ENCODE measurements around the gene ZFAND2A. TPM values are rescaled to one million over a fixed set of nuclear protein-coding genes. Genes with fewer than 3 reads are reported as not detected.

Gene ZFAND2A
- total RNA-seq, 1 donor from 2014 or later: 6.6 TPM

- TF ChIP-seq, protein P1, sequence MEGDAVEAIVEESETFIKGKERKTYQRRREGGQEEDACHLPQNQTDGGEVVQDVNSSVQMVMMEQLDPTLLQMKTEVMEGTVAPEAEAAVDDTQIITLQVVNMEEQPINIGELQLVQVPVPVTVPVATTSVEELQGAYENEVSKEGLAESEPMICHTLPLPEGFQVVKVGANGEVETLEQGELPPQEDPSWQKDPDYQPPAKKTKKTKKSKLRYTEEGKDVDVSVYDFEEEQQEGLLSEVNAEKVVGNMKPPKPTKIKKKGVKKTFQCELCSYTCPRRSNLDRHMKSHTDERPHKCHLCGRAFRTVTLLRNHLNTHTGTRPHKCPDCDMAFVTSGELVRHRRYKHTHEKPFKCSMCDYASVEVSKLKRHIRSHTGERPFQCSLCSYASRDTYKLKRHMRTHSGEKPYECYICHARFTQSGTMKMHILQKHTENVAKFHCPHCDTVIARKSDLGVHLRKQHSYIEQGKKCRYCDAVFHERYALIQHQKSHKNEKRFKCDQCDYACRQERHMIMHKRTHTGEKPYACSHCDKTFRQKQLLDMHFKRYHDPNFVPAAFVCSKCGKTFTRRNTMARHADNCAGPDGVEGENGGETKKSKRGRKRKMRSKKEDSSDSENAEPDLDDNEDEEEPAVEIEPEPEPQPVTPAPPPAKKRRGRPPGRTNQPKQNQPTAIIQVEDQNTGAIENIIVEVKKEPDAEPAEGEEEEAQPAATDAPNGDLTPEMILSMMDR (IDR thresholded peaks at IDR 0.05; ENCODE audit: borderline replicate concordance): no peak
- intact Hi-C loops (cut with micrococcal nuclease): no loop called here
- no peak overlapping the region for H3K4me3 ChIP-seq
- no peaks in the 10 kb centered on the region for H3K9me3 ChIP-seq (replicated peaks)
- H3K27me3 ChIP-seq (ENCODE audit: low read depth): no peaks in the 10 kb centered on the region
- H3K36me3 ChIP-seq: no peaks in the 10 kb centered on the region
- peak; percentile 5 for DNase-seq
- H3K4me1 ChIP-seq: peaks cover 20% of the 10 kb centered on the region
- peak overlapping the region; percentile 48 for H3K27ac ChIP-seq (replicated peaks)
Observed at GRCh38 chr7:1111156-1111555, 48.8 kb downstream of the ZFAND2A start.

DNA sequence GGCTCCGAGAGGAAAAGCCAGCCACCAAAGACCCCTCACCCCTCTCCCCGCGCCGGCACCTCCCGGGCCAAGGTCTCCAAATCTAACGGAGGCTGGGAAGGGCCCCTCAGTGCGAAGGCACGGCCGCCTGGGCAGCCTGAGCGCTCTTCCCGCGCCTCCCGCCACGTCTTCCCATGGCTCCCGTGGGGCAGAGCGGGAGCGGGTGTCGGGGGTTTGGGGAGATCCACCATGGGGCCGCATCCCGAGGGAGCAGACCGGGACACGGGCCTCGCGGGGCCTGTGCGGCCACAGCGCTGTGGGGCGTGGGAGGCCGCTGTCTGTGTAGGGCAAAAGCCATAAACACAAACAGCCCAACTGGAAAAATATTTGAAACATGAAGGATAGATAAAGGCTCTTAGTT, 49.6 kb downstream of the ZFAND2A start:
- TF ChIP-seq, protein P1 (IDR thresholded peaks at IDR 0.05; ENCODE audit: borderline replicate concordance): no peak
- intact Hi-C loops (cut with micrococcal nuclease): no loop called here
- Histone ChIP-seq H3K9me3 (replicated peaks) (no peaks in the 10 kb centered on the region), H3K4me1 (peaks cover 20% of the 10 kb centered on the region), H3K4me3 (no peak overlapping the region), H3K27me3 (ENCODE audit: low read depth) (no peaks in the 10 kb centered on the region), H3K36me3 (no peaks in the 10 kb centered on the region), H3K27ac (replicated peaks) (peak overlapping the region; percentile 14)
- no peak for DNase-seq

DNA sequence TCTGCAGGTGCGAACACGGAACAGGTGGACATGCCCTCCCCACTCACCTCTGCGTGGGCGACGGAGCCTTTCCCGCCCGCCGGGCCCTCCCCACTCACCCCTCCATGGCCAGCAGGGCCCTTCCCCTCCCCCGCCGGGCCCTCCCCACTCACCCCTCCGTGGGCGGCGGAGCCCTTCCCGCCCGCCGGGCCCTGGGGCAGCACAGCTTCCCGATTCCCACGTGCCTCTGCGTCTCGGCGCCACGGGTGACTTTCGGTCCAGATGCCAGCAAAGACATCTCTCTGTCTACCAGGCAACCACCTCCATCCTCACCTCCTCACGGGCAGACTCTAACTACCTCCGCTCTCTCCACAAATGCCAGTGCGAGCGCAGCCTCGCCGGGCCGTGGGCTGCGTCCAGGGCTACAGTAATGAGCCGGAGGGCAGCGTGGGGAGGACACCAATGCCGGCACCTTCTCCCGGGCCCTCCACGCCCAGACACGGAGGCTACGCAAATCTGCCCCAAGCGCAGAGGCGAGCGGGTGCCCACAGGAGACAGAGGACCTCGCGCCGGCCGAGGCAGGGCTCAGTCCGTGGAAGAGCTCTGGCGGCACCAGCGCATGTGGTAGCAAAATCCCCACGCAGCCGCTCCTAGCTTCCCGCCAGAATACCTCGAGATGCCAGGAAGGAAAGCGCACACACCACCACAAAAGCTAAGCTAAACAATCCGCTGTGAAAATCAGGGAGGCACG, 50.2 kb downstream of the ZFAND2A start:
- Histone ChIP-seq H3K4me3 (no peak overlapping the region), H3K27me3 (ENCODE audit: low read depth) (no peaks in the 10 kb centered on the region), H3K27ac (replicated peaks) (peak overlapping the region; percentile 14), H3K36me3 (no peaks in the 10 kb centered on the region), H3K9me3 (replicated peaks) (no peaks in the 10 kb centered on the region), H3K4me1 (peaks cover 25% of the 10 kb centered on the region)
- TF ChIP-seq, protein P1 (IDR thresholded peaks at IDR 0.05; ENCODE audit: borderline replicate concordance): no peak
- intact Hi-C loops (cut with micrococcal nuclease): no loop called here
- peak; percentile 8 for DNase-seq

GRCh38 chr7:1108264-1108920, 51.6 kb downstream of the ZFAND2A start:
- no peaks in the 10 kb centered on the region for H3K36me3 ChIP-seq
- peak; percentile 5 for DNase-seq
- H3K27ac ChIP-seq (replicated peaks): no peak overlapping the region
- TF ChIP-seq, protein P1 (IDR thresholded peaks at IDR 0.05; ENCODE audit: borderline replicate concordance): no peak
- no peak overlapping the region for H3K4me3 ChIP-seq
- peaks cover 37% of the 10 kb centered on the region for H3K4me1 ChIP-seq
- intact Hi-C loops (cut with micrococcal nuclease): no loop called here
- H3K9me3 ChIP-seq (replicated peaks): no peaks in the 10 kb centered on the region
- no peaks in the 10 kb centered on the region for H3K27me3 ChIP-seq (ENCODE audit: low read depth)

DNA sequence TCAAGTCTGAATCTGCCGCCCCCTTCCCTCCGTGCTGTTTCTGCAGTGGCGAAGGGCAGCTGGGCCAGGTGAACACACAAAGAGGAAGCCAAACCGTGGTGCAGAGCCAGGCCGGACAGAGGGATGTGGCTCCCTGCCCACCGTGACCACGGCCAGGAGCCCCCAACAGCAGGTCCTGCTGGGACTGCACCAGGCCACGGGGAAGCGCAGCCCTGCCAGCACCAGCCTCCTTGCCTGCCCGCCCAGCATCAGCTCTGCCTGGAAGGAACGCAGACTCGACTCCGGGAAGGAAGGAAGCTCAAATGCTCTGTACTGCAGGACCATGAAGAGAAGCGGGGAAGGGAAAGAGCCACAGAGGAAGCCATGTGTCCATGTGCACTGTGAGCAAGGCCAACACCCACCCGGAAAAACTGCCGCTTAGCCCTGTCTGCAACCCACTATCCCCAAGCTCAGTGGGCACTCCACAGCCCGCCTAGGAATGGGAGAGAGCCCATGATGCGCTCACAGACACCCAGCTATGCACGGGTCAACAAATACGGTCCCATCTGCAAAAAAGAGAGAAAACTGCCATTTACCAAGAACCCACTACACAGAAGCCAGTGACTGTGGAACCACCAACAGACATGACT, 53.1 kb downstream of the ZFAND2A start:
- TF ChIP-seq, protein P1 (IDR thresholded peaks at IDR 0.05; ENCODE audit: borderline replicate concordance): no peak
- DNase-seq: no peak
- Histone ChIP-seq H3K9me3 (replicated peaks) (no peaks in the 10 kb centered on the region), H3K4me1 (peaks cover 33% of the 10 kb centered on the region), H3K27ac (replicated peaks) (peak overlapping the region; percentile 59), H3K4me3 (no peak overlapping the region), H3K27me3 (ENCODE audit: low read depth) (no peaks in the 10 kb centered on the region), H3K36me3 (no peaks in the 10 kb centered on the region)
- intact Hi-C loops (cut with micrococcal nuclease): no loop called here
